Hypothalamus (tissue), 51 donors: Measurements from ENCODE around the gene BEGAIN.

Source experiments
- DNase-seq, 51 donors: peaks; one replicate each; lab custom pipeline; 2025; lab: John Stamatoyannopoulos, UW

Gene BEGAIN, protein sequence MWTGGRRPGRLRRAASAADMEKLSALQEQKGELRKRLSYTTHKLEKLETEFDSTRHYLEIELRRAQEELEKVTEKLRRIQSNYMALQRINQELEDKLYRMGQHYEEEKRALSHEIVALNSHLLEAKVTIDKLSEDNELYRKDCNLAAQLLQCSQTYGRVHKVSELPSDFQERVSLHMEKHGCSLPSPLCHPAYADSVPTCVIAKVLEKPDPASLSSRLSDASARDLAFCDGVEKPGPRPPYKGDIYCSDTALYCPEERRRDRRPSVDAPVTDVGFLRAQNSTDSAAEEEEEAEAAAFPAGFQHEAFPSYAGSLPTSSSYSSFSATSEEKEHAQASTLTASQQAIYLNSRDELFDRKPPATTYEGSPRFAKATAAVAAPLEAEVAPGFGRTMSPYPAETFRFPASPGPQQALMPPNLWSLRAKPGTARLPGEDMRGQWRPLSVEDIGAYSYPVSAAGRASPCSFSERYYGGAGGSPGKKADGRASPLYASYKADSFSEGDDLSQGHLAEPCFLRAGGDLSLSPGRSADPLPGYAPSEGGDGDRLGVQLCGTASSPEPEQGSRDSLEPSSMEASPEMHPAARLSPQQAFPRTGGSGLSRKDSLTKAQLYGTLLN

DNA sequence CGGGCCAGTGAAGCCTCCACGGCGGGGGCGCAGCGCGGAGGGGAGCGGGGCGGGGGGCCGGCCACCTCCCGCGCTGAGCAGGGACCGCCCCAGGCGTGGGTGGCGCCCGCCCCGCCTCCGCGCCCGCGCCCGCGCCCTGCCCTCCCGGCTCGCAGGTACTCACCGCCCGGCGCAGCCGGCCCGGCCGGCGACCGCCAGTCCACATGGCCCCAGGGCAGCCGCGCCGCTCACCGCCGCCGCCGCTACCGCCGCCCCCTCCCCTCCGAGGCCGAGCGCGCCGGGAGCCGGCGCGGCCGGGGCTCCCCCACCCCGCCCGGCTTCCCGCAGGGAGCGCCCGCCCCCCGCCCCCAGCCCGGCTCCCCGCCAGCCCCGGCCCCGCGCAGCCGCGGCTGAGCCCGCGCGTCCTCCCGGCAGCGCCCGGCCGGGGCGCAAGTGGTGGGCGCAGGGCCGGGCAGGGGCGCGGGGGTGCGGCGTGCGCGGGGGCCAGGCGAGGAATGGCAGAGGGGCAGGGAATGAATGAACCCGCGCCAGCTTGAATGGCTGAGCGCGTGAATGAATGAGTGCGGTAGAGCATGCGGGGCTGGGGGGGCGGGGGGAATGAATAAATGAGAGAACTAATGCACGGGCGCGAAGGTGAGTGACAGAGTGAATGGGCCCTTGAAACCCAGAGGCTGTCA lies at the start of gene BEGAIN:
Gene BEGAIN, minus strand, starts transcription at position 332 of the 677 bp plus-strand sequence. Its CDS starts 127 bp downstream, at position 205.
- DNase-seq: peak in 1 of 51 donors; percentile 21

DNA sequence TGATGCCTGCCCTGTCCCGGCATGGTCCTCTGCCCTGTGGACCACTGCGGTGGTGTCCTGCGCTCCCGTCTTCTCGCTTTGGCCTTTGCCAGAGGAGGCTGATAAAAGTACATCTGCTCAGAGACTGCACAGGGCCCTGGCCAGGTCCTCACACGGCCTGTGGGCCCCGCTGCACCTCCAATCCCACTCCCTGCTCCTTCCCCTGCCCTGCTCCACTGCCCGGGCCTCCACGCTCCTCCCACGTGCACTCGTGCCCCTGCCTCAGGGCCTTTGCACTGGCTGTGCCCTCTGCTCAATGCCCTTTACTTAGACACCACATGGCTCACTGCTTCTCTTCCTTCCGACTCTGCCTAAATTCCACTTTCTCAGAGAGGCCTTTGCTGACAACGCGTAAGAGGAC lies 49.3 kb upstream of the BEGAIN start:
- no peak for DNase-seq

DNA sequence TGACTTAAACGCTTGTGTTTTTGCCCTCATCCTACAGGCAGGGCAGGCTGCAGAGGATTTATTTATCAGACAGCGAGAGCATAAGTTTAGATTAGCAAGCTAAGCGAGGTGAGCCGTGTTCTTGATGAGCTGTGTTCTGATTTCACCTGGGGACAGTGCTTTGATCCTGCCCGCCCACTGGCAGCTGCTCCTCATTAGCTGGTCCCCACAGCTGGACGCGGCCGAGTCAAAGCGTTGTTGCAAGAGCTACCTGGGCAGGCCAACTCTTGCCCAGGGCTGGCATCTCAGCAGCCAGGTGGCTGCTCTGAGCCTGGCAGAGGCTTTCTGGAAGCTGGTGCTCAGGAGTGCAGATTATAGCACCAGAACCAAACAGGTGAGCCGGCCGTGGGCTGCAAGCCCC lies 46.8 kb upstream of the BEGAIN start:
- DNase-seq: no peak

DNA sequence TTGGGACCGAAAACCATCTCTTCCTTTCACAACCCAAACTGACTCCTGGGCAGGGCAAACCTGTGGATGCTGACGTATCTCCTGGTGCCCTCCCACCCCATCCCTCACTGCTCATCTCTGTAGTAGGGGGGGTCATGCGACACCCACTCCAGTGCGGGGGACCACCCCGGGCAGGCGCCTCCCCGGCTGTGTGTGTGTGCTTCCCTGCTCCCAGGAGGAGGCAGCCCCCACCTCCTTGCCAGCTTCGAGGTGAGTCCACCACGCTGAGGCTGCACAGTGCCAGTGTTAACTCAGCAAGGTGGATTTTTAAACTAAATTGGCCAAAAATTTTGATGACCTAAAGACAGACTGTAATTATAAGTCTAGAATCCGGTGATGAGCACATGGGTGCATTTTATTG lies 46.2 kb upstream of the BEGAIN start:
- DNase-seq: no peak

DNA sequence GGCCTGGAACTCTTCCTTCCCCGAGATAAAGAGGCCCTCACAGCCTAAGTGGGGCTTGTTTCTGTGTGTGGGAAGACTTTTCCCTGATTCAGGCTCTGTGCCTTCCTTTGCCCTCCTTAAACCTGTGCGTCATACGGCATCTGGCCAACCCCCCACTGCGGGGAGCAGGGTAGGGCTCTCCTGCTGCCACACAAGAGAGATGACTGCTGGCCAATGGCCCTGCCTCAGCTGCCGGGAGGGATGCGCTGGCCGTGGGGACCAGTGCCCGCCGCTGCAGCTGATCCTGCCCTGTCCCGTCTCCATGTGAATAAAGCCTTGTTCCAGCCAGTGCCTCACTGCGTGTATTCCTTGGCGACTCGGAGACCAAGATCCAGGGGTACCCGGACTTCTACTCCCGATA lies 42.5 kb upstream of the BEGAIN start:
- peak in 44 of 51 donors; percentile 5 to 88 (median 59) for DNase-seq

DNA sequence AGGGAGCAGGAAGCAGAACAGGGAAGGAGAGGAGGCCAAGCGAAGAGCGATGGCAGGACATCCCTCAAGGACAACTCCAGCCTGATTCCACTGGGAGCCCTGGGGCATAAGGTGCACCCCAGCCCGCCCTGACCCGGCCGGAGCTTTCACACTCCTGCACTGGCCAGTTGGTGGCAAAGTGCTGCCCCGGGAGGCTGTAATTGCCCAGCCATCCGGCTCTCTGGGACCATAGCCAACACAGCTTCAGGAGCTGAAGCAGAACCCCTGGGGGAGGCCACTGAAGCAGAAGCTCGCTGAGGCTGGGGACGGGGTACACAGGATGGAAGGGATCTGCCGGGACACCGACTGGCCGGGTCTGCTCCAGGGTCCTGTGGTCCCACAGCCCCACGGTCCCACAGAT lies 41.9 kb upstream of the BEGAIN start:
- peak in 7 of 51 donors; percentile 8 to 24 (median 11) for DNase-seq

DNA sequence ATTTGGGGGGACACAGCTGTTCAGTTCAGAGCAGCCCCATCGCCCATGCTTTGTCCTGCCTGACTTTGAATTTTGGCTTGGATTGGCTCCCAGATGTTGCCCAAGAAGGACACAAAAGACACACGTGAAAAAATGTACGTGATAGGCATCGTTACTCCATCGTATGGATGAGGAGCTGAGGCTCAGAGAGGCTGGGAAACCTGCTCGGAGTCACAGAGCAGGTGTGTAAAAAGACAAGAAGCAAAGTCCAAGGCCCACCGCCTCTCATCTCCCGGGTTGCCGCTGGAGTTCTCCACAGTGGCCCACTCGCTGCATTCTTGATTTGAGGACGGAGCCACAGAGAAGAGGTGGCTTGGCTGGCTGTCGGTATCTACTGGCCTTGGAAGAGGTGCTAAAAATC lies 41.0 kb upstream of the BEGAIN start:
- no peak for DNase-seq

DNA sequence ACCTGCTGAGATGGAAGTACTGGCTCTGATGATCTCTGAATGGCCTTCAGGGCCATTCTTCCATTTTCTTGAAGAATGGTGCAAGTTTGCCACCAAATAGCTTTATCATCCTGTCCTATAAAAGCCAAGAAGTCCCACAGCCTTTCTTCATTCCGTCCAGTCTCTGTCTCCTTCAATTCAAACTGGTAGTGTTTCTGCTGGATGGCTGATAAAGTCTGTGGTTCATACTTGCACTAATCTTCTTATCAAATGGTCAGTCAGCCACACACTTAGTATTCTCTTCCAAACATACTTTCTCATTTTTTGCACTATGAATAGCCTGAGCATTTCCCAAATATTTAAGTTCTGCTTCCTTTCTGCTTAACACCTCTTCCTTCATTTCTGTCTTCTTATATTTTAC lies 39.4 kb upstream of the BEGAIN start:
- DNase-seq: no peak

DNA sequence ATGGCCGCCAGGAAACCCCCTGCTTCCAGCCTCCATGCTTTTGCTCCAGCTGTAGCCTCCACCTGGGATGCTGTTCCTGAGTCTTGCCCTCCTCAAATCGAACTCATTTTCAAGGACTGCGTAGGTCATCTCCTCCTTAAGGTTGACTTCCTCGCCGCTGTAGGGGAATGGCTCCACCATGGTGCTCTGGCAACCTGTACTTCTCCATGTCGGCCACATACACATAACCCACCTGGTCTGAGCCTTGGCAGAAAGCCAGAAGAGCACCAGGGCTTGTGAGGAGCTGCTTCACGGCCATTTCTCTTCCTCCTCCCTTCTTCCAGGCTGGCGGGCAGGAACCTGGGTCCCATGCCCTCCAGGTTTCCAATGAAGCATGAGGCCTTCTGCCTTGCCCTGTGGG lies 36.7 kb upstream of the BEGAIN start:
- DNase-seq: no peak

DNA sequence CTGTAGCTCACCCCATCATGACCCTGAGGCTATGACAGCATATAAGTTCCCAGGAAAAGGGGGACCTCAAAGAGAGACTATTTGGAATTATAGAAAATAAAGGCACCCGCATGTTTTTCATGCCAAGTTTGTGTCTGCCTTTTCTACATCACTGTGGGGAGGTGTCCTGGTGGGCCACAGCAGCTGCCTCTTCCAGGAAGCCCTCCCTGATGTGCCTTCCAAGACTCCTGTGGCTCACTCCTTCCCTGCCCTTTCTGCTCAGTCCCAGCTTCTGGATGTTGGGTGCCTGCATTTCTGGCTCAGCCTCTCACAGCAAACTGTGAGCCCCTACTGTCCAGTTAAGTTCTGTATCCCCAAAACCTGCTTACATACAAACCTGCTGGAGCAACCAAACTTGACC lies 36.3 kb upstream of the BEGAIN start:
- no peak for DNase-seq

DNA sequence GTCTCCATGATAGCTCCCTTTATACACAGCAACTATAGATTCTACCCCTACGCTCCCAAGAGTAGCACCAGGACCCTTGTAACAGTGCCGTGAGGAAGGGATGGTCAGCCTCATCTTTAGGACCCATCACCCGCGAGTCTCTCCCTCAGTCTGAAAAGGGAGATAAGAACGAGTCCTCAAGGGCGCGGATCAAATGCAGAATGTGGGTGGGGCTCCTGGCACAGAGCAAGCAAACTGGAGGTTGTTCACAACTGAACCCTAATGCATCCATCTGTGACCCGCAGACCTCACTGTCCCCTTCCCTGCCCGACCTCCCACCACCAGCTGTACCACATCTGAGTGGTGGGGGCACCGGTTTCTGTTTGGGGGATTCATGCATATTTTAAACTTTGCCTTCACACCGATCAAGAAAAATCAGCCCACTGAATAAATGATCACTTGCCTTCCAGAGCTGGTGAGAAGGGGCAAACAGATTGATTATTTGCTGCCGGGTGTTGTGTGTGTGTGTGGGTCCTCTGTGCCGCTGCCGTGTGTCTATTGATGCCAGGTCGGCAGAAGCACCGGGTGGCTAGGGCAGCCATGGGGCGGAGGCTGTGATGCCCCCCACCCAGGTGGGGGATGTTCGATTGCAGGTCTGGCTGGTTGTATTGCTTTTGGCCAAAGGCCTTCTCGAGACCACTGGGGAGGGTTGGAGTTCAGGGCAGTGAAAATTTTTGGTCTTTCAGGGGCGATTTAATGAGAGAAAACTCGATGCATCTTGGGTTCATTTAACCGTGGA lies 35.7 kb upstream of the BEGAIN start:
- DNase-seq: no peak

DNA sequence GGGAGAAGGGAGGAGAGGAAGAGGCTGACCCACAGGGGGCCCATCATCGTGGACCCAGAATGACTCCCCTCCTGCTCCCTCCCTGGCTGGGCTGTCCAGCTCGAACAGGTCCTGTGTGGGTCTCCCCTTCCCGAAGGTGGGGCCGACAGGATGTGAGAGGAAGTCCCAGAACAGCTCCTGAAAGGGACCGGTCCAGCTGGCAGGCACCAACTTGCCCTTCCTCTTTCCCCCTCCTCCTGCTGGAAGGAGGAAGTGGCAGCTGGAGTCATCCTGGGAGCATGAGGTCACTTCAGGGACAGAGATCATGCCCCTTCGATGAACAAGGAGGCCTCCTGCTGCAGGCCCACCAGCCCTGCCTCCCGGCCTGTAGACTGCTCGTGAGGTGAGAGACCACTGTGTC lies 35.0 kb upstream of the BEGAIN start:
- DNase-seq: no peak

DNA sequence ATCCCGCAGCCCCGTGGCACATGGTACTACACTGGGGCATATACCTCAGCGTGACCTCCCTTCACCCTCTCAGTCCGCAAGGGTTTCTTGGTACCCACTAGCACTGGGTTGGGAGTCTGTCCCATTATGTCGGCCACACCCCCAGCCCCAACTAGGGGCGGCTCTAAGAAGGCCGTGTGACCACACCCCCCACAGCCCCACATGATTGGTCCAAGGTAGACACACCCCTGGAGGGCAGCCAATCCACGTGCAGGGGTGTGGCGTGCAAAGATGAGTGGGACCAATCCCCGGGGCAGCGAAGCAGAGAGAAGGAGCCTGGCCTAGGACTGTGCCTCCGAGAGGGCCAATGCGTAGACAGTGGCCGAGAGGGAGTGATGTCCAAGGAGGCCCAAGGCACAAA lies 34.6 kb upstream of the BEGAIN start:
- no peak for DNase-seq

DNA sequence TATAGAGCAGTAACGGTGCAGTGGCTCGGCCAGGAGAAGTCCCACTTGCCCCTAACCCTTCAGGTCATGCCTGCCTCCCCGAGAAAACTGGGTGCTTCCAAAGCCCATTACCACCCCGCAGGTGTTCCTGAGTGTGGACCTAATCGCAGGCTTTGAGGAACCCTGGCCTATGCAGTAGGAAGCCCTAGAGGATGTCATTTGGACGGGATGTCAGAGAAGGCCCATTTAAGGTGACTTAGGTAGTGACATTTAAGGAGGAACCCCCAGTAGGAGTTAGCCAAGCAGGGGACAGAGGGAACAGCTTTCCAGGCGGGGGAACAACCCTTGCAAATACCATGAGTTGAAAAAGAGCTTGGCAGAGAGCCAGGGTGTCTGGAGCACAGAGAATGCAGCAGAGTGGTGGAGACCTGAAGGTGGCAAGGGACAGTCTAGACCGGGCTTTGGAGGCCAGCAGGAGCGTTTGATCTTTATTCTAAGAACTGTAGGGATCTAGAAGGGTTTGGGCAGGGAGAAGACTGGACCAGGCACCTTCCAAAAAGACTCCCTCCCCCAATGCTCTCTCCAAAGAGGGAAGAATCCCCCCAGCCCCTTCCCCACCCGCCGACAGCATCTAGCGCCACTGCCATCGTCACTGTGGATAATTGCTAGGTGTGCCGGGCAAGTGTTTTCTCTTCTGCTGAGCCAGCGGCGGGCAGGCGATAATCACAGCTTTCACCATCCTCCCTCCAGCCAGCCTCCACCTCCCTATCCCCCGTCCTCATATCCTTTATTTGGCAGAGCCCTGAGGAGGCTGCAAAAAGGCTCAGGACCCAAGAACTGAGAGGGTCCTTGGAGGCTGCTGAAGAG lies 33.3 kb upstream of the BEGAIN start:
- no peak for DNase-seq

DNA sequence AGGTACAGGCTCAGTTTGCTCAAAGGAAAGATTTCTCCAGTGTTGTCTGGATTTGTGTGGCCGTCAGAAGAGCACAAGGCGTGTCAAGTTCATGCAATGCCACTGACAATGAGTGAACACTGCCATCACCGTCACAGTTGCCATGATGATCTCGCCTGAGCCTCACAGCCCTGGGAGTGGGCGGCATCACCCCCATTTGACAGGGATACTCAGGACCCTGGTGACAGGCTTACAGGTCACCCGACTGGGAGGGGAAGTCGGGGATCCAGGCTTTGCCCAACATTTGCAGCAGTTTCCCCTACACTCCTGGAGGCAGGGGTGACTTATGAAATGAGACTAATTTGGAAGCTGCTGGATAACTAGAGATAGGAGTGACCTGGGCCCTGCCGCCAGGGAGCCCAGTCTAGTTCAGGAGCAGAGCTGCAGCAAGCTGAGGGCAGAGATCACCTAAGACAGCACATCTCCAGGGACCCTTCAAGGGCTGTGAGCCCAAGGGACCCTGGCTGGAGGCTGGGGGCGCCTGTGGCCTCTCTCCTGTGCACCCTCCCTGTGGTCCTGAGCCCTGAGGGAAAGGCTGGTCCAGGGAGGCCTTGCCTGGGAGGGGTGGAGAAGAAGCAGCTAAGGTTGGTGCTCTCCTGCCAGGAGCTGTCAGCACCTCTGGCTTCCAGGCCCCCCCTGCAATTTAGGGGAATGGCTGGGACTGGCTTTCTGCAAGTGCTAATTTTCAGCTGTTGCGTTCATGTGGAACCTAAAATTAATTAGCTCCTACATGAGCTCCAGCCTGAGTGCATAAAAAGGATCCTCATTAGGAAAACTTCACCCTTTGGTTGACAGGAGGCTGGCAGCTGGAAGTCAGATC lies 32.4 kb upstream of the BEGAIN start:
- DNase-seq: no peak

DNA sequence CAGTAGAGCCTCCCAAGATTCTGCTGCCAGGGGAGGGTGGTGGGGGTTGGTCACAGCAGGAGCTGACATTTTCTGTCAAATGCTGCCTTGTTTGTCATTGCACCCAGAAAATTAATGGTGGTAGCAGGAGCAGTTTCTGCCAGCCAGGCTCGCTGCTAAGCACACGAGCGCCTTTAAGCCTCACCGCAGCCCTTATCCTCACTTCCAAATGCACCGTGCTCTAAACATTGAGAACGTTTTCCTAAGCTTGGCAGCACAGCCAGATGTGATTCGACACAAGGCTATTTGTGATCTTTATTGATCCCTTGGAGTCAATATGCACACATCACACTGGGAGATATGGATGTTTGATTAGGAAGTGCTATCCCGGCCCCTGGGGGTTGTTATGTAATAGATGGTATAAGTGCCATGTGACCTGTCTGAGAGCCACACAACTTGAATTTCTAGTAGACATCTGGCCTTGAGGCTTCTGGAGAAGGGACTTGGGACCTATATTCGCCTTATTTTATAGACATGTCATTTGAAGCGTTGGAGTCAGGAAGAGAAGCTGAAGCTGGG lies 31.6 kb upstream of the BEGAIN start:
- DNase-seq: no peak

DNA sequence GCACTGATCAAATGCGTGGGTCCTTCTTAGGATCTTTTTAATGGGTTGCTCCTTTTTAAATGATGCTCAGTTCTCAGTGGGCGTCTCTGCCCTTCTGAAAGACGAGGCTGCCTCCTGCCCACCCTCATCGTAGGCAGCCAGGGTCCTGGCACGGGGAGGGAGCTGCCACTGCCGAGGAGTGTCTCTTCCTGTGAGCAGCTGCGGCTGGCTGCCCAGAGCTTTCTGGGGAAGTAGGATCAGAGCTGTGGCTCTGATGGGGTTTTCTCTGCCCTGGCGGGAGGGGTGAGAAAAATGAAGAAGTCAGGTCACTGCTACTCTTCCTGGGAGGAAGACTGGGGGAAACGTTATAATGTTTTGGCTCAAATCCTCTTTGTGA lies 31.1 kb upstream of the BEGAIN start:
- peak in 37 of 51 donors; percentile 24 to 85 (median 62) for DNase-seq

DNA sequence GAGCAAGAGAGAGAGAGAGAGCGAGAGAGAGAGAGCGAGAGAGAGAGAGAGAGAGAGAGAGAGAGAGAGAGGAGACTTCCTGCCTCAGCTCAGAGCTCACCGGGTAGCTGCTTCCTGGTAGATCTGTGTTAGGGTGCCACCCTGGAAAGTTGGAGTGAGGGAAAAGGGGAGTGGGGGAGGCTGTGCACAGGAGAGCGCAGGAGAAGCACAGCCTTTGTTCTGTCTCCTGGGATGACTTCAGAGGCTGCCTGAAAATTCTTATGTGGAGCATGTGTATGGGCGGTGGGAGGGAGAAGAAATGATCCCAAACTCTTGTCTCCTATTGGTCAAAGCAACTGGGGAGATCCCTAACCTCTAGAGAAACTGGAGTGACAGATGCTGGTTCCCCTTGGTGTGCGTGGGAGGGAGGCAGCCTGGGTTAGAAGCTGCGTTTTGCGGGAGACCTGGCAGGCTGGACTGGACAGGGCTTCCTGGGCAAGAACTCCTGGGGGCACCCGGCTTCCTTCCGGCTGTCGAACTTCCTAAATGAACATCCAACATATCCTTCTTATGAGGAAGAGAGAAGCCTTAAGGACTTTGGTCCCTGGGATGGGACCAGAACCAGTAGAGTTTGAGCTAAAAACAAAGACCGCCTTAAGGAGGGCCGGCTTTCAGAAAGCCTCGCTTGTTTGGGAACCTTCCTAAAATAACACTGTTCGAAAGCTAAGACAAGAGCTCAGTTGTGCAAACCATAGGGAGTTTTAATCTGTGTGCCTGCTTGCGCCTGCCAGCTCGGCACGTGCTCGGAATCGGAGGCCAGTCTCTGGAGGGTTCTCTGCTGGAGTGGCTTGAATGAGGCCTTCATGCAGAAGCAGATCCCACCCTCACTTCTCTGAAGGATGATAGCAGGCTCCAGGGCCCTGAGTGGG lies 30.4 kb upstream of the BEGAIN start:
- DNase-seq: peak in 44 of 51 donors; percentile 12 to 85 (median 62)
